IPS-18a (cell line): Measurements from ENCODE around the gene PTPA.

Source experiments
- H3K27ac ChIP-seq: one replicate; pipeline ENCODE4 v1.5.1; 2013; ENCODE audit warnings: low read length
- H3K27me3 ChIP-seq: one replicate; pipeline ENCODE4 v1.6.1; 2013; ENCODE audit warnings: mild to moderate bottlenecking, low read length; ENCODE audit not compliant: control insufficient read depth, insufficient read depth
- H3K36me3 ChIP-seq: one replicate; pipeline ENCODE4 v1.6.1; 2013; ENCODE audit warnings: low read depth, low read length; ENCODE audit not compliant: control insufficient read depth
- H3K4me1 ChIP-seq: one replicate; pipeline ENCODE4 v1.6.1; 2013; ENCODE audit warnings: low read depth, low read length; ENCODE audit not compliant: control insufficient read depth
- H3K4me3 ChIP-seq: one replicate; pipeline ENCODE4 v1.5.1; 2013; ENCODE audit warnings: low read length
- H3K9ac ChIP-seq: one replicate; pipeline ENCODE4 v1.6.1; 2013; ENCODE audit warnings: mild to moderate bottlenecking, low read length, moderate library complexity
- H3K9me3 ChIP-seq: one replicate; pipeline ENCODE4 v1.6.1; 2013; ENCODE audit warnings: low read depth, low read length; ENCODE audit not compliant: control insufficient read depth

PTPA gene

GRCh38 chr9:129141066-129142041 lies 30.1 kb downstream of the PTPA start:
- Histone ChIP-seq H3K27ac (peak overlapping the region; percentile 79), H3K9me3 (no peaks in the 10 kb centered on the region), H3K9ac (peak overlapping the region; percentile 98), H3K36me3 (peaks cover 15% of the 10 kb centered on the region), H3K27me3 (no peaks in the 10 kb centered on the region), H3K4me3 (peak overlapping the region; percentile 36), H3K4me1 (peaks cover 54% of the 10 kb centered on the region)

GRCh38 chr9:129142138-129142935 lies 31.1 kb downstream of the PTPA start:
- H3K4me3 ChIP-seq, result peak overlapping the region; percentile 34
- H3K27ac ChIP-seq, result no peak overlapping the region
- H3K36me3 ChIP-seq, result peaks cover 11% of the 10 kb centered on the region
- H3K27me3 ChIP-seq, result no peaks in the 10 kb centered on the region
- H3K9me3 ChIP-seq, result no peaks in the 10 kb centered on the region
- H3K4me1 ChIP-seq, result peaks cover 56% of the 10 kb centered on the region
- no peak overlapping the region for H3K9ac ChIP-seq

- Histone ChIP-seq H3K27ac (peak overlapping the region; percentile 36), H3K27me3 (no peaks in the 10 kb centered on the region), H3K36me3 (peaks cover 9% of the 10 kb centered on the region), H3K9ac (no peak overlapping the region), H3K4me3 (peak overlapping the region; percentile 34), H3K9me3 (no peaks in the 10 kb centered on the region), H3K4me1 (peaks cover 56% of the 10 kb centered on the region)
These were observed 32.1 kb downstream of the PTPA start for GRCh38 chr9:129143031-129143927.

- Histone ChIP-seq H3K4me3 (no peak overlapping the region), H3K36me3 (peaks cover 17% of the 10 kb centered on the region), H3K9ac (peak overlapping the region; percentile 34), H3K9me3 (no peaks in the 10 kb centered on the region), H3K27me3 (no peaks in the 10 kb centered on the region), H3K4me1 (peaks cover 47% of the 10 kb centered on the region), H3K27ac (no peak overlapping the region)
These were observed 34.1 kb downstream of the PTPA start for GRCh38 chr9:129145316-129145715.

GRCh38 chr9:129145841-129146292 lies 34.7 kb downstream of the PTPA start:
- Histone ChIP-seq H3K9ac (peak overlapping the region; percentile 34), H3K9me3 (no peaks in the 10 kb centered on the region), H3K27ac (no peak overlapping the region), H3K4me1 (peaks cover 44% of the 10 kb centered on the region), H3K27me3 (no peaks in the 10 kb centered on the region), H3K4me3 (no peak overlapping the region), H3K36me3 (peaks cover 17% of the 10 kb centered on the region)

- H3K4me3 ChIP-seq, result no peak overlapping the region
- H3K27me3 ChIP-seq, result no peaks in the 10 kb centered on the region
- no peaks in the 10 kb centered on the region for H3K9me3 ChIP-seq
- H3K9ac ChIP-seq, result no peak overlapping the region
- H3K27ac ChIP-seq, result peak overlapping the region; percentile 6
- peaks cover 38% of the 10 kb centered on the region for H3K4me1 ChIP-seq
- H3K36me3 ChIP-seq, result peaks cover 17% of the 10 kb centered on the region
These were observed 35.3 kb downstream of the PTPA start for GRCh38 chr9:129146441-129146941.

GRCh38 chr9:129148463-129149204 lies 37.4 kb downstream of the PTPA start:
- H3K9ac ChIP-seq, result no peak overlapping the region

GRCh38 chr9:129149442-129149841 lies 38.2 kb downstream of the PTPA start:
- peaks cover 13% of the 10 kb centered on the region for H3K36me3 ChIP-seq
- H3K9ac ChIP-seq, result no peak overlapping the region
- no peak overlapping the region for H3K27ac ChIP-seq

More at GRCh38 chr9:129148463-129149204, 37.4 kb downstream of the PTPA start:
- Histone ChIP-seq H3K36me3 (peaks cover 17% of the 10 kb centered on the region), H3K27ac (no peak overlapping the region), H3K9me3 (no peaks in the 10 kb centered on the region), H3K4me3 (no peak overlapping the region), H3K4me1 (peaks cover 19% of the 10 kb centered on the region), H3K27me3 (no peaks in the 10 kb centered on the region)

GRCh38 chr9:129150122-129150521 lies 38.9 kb downstream of the PTPA start:
- Histone ChIP-seq H3K4me1 (peaks cover 12% of the 10 kb centered on the region), H3K27ac (no peak overlapping the region), H3K4me3 (no peak overlapping the region), H3K9ac (no peak overlapping the region), H3K9me3 (no peaks in the 10 kb centered on the region), H3K27me3 (no peaks in the 10 kb centered on the region), H3K36me3 (peaks cover 13% of the 10 kb centered on the region)

More at GRCh38 chr9:129149442-129149841, 38.2 kb downstream of the PTPA start:
- no peaks in the 10 kb centered on the region for H3K27me3 ChIP-seq
- H3K4me3 ChIP-seq, result no peak overlapping the region
- no peaks in the 10 kb centered on the region for H3K9me3 ChIP-seq
- peaks cover 14% of the 10 kb centered on the region for H3K4me1 ChIP-seq

- Histone ChIP-seq H3K4me1 (peaks cover 6% of the 10 kb centered on the region), H3K9me3 (no peaks in the 10 kb centered on the region), H3K27ac (no peak overlapping the region), H3K4me3 (no peak overlapping the region), H3K9ac (no peak overlapping the region), H3K27me3 (no peaks in the 10 kb centered on the region), H3K36me3 (peaks cover 18% of the 10 kb centered on the region)
These were observed 39.5 kb downstream of the PTPA start for GRCh38 chr9:129150672-129151211.
